ENCODE results near the gene FBXW7. TPM values are rescaled to one million over a fixed set of nuclear protein-coding genes. Genes with fewer than 3 reads are reported as not detected.

Gene FBXW7
- total and polyA plus RNA-seq, 2 of the 13 experiments (the other 11 are each of a cell fraction or from before 2014, with no cell fraction given), result 5.0 to 40.9 TPM

GRCh38 chr4:152394791-152395190, 141.1 kb downstream of the FBXW7 start:
- FAIRE-seq (no peak), DNase-seq (ENCODE audit: low spot score) (no peak), ATAC-seq (no peak)
- WGBS (ENCODE audit: low lambda C conversion rate), result 94% methylated on average over 4 of the region's 4 CpGs
- Histone ChIP-seq H3K9ac (ENCODE audit: insufficient read depth, low read depth, low read length) (no peak overlapping the region), H4K20me1 (ENCODE audit: insufficient read depth, low read length) (no peaks in the 10 kb centered on the region), H3K4me2 (ENCODE audit: low read depth, low read length) (no peak overlapping the region), H3K9me3 (ENCODE audit: low read length) (no peaks in the 10 kb centered on the region), H3K4me1 (ENCODE audit: insufficient read depth, low read length) (no peaks in the 10 kb centered on the region), H3K36me3 (replicated peaks in 1 of 2; ENCODE audit: control insufficient read depth in 1 of 2, insufficient read depth in 2 of 2, low read length in 2 of 2) (no peaks in the 10 kb centered on the region), H2AFZ (ENCODE audit: low read length) (no peak overlapping the region), H3K27me3 (ENCODE audit: control insufficient read depth in 1 of 2, insufficient read depth in 2 of 2, low read length in 2 of 2) (no peaks in the 10 kb centered on the region), H3K79me2 (ENCODE audit: insufficient read depth, low read length) (no peaks in the 10 kb centered on the region), H3K27ac (ENCODE audit: extremely low read length, insufficient read depth, low read length) (no peak overlapping the region), H3K4me3 (replicated peaks in 1 of 3; ENCODE audit: insufficient read depth in 1 of 3, low read depth in 2 of 3, low read length in 3 of 3) (no peak overlapping the region)
- intact Hi-C loops (cut with micrococcal nuclease; ENCODE audit: unreplicated experiment), result no loop called here
- in situ Hi-C loops (cut with HindIII; ENCODE audit: extremely low pct_ligation_motif_present, low pct_unique_long_range_greater_than_20kb), result no loop called here
- ChIA-PET POLR2A (no interaction called here), CTCF (ENCODE audit: low intra/inter-chr PET ratio, low total read pairs) (no interaction called here)
- no peak for TF ChIP-seq POLR2G (IDR thresholded peaks at IDR 0.05; ENCODE audit: low read depth, low read length)
- TF ChIP-seq, protein P1, sequence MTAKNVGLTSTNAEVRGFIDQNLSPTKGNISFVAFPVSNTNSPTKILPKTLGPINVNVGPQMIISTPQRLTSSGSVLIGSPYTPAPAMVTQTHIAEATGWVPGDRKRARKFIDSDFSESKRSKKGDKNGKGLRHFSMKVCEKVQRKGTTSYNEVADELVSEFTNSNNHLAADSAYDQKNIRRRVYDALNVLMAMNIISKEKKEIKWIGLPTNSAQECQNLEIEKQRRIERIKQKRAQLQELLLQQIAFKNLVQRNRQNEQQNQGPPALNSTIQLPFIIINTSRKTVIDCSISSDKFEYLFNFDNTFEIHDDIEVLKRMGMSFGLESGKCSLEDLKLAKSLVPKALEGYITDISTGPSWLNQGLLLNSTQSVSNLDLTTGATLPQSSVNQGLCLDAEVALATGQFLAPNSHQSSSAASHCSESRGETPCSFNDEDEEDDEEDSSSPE (CRISPR knock-in tag; IDR thresholded peaks at IDR 0.05), result no peak
- TF ChIP-seq PPARG (CRISPR knock-in tag; conservative IDR thresholded peaks at IDR 0.05), result no peak
- no peak for TF ChIP-seq ZNF343 (CRISPR knock-in tag; IDR thresholded peaks at IDR 0.05)
- TF ChIP-seq MIXL1 (CRISPR knock-in tag; IDR thresholded peaks at IDR 0.05), result no peak
- no peak for TF ChIP-seq NFIB (CRISPR knock-in tag; IDR thresholded peaks at IDR 0.05; ENCODE audit: borderline replicate concordance)
- no peak for TF ChIP-seq ZNF44 (CRISPR knock-in tag; IDR thresholded peaks at IDR 0.05)
- TF ChIP-seq HMGA1 (CRISPR knock-in tag; conservative IDR thresholded peaks at IDR 0.05), result no peak
- TF ChIP-seq POLR2AphosphoS2 (IDR thresholded peaks at IDR 0.05; ENCODE audit: low read depth, low read length), result no peak
- no peak for TF ChIP-seq AGO1 (IDR thresholded peaks at IDR 0.05; ENCODE audit: low read depth, low read length, poor library complexity, severe bottlenecking)
- TF ChIP-seq ZBTB44 (CRISPR knock-in tag; IDR thresholded peaks at IDR 0.05), result no peak
- no peak for TF ChIP-seq ZNF710 (CRISPR knock-in tag; IDR thresholded peaks at IDR 0.05; ENCODE audit: borderline replicate concordance)
- no peak for TF ChIP-seq TSC22D2 (CRISPR knock-in tag; IDR thresholded peaks at IDR 0.05; ENCODE audit: borderline replicate concordance)
- TF ChIP-seq, protein P2, sequence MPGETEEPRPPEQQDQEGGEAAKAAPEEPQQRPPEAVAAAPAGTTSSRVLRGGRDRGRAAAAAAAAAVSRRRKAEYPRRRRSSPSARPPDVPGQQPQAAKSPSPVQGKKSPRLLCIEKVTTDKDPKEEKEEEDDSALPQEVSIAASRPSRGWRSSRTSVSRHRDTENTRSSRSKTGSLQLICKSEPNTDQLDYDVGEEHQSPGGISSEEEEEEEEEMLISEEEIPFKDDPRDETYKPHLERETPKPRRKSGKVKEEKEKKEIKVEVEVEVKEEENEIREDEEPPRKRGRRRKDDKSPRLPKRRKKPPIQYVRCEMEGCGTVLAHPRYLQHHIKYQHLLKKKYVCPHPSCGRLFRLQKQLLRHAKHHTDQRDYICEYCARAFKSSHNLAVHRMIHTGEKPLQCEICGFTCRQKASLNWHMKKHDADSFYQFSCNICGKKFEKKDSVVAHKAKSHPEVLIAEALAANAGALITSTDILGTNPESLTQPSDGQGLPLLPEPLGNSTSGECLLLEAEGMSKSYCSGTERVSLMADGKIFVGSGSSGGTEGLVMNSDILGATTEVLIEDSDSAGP (CRISPR knock-in tag; IDR thresholded peaks at IDR 0.05; ENCODE audit: borderline replicate concordance), result no peak
- TF ChIP-seq KDM5B (CRISPR knock-in tag; IDR thresholded peaks at IDR 0.05; ENCODE audit: borderline replicate concordance), result no peak
- TF ChIP-seq ZFP36 (IDR thresholded peaks at IDR 0.05; ENCODE audit: borderline replicate concordance, low read depth, low read length, partially characterized antibody), result no peak
- BruUV-seq (replicated peaks), result no TSS peak

Measured in HepG2 (cell line).